K562 (cell line): ENCODE data around the gene ING4. TPM values are rescaled to one million over a fixed set of nuclear protein-coding genes. Genes with fewer than 3 reads are reported as not detected.

Source experiments
- ATAC-seq: fragments of 200-7000 bp; cut with Tn5 transposase; 3 replicates; pipeline ENCODE4 v1.9.1; 2020; ENCODE audit warnings: moderate library complexity
- BruUV-seq: library from RNA; stranded (reverse); fragments of 400-500 nt; replicated peaks from 2 replicates; lab custom pipeline; 2021; lab: Mats Ljungman, UMichigan
- CTCF ChIA-PET: fragments of 300-600 bp; formaldehyde crosslinking; extraction: SDS; loops from one replicate; lab custom pipeline; 2021; ENCODE audit warnings: low intra/inter-chr PET ratio; lab: Yijun Ruan, JAX
- POLR2A ChIA-PET: fragments of 300-600, 350-650 bp; sonication (Branson Sonifier 250); formaldehyde crosslinking; extraction: SDS; loops from one replicate; lab custom pipeline; 2021; ENCODE audit warnings: antibody characterized with exemption, inconsistent platforms; lab: Yijun Ruan, JAX
- DNase-seq, 4 experiments: peaks; one replicate each; pipeline versions ENCODE4 v3.0.0 to v3.0.0-alpha.2; 2011 to 2018; ENCODE audit warnings: low spot score in 3 of 4, mixed read lengths in 3 of 4; ENCODE audit errors: extremely low read depth in 1 of 4
- FAIRE-seq: peaks from 2 replicates; lab custom pipeline; 2011; peaks lifted over from hg19 to GRCh38; lab: Jason Lieb, UNC
- H2AFZ ChIP-seq: 2 replicates; pipeline ENCODE4 v1.6.0; 2011; ENCODE audit warnings: low read depth, low read length, control low read depth, inconsistent platforms
- H3K27ac ChIP-seq: fragments of 200-600 bp; 3 replicates; pipeline ENCODE4 v1.8.0; 2011; ENCODE audit warnings: low read depth, mild to moderate bottlenecking, control low read depth, inconsistent platforms, low read length, moderate library complexity, mixed read lengths; ENCODE audit errors: extremely low read depth
- H3K27me3 ChIP-seq, 2 experiments: fragments of 300-600 bp in 1 of 2; 2 replicates in 1 of 2; 3 replicates in 1 of 2; pipeline versions ENCODE4 v1.6.0 to v1.8.0; 2011; ENCODE audit warnings: inconsistent platforms in 2 of 2, low read length in 2 of 2, mild to moderate bottlenecking in 1 of 2, mixed read lengths in 1 of 2, moderate library complexity in 1 of 2; ENCODE audit not compliant: control insufficient read depth in 2 of 2, insufficient read depth in 2 of 2
- H3K36me3 ChIP-seq: fragments of 300-600 bp; 3 replicates; pipeline ENCODE4 v1.8.0; 2011; ENCODE audit warnings: mild to moderate bottlenecking, low read length, inconsistent platforms; ENCODE audit not compliant: control insufficient read depth, insufficient read depth
- H3K4me1 ChIP-seq, 2 experiments: fragments of 200-600 bp in 1 of 2; replicated peaks in 1 of 2; 2 replicates in 1 of 2; 3 replicates in 1 of 2; pipeline versions ENCODE4 v1.5.1 to v1.8.0; 2011; ENCODE audit warnings: inconsistent platforms in 2 of 2, low read length in 2 of 2, mild to moderate bottlenecking in 1 of 2, mixed read lengths in 1 of 2, moderate library complexity in 1 of 2; ENCODE audit not compliant: control insufficient read depth in 2 of 2, insufficient read depth in 2 of 2
- H3K4me2 ChIP-seq: 2 replicates; pipeline ENCODE4 v1.6.1; 2011; ENCODE audit warnings: low read length, control low read depth, inconsistent platforms, mixed read lengths; ENCODE audit not compliant: insufficient read depth
- H3K4me3 ChIP-seq: fragments of 200-600 bp; sonication (generic), shearing (Covaris generic); 2 replicates; pipeline ENCODE4 v1.5.1; 2016; ENCODE audit warnings: control low read depth, inconsistent platforms
- H3K79me2 ChIP-seq: fragments of 200-600 bp; 3 replicates; pipeline ENCODE4 v1.8.0; 2011; ENCODE audit warnings: low read length, inconsistent platforms; ENCODE audit not compliant: control insufficient read depth, insufficient read depth
- H3K9ac ChIP-seq, 2 experiments: 2 replicates each; pipeline versions ENCODE4 v1.6.0 to v1.6.1; 2011; ENCODE audit warnings: low read depth in 2 of 2, low read length in 2 of 2, control low read depth in 1 of 2, inconsistent platforms in 1 of 2, mild to moderate bottlenecking in 1 of 2, mixed read lengths in 1 of 2; ENCODE audit not compliant: insufficient read depth in 1 of 2
- H3K9me1 ChIP-seq: one replicate; pipeline ENCODE4 v1.6.0; 2011; ENCODE audit warnings: inconsistent platforms, mild to moderate bottlenecking, low read length, moderate library complexity; ENCODE audit not compliant: control insufficient read depth, insufficient read depth
- H3K9me3 ChIP-seq: replicated peaks from 2 replicates; pipeline ENCODE4 v1.5.1; 2011; ENCODE audit warnings: low read depth, low read length, inconsistent platforms; ENCODE audit not compliant: control insufficient read depth, insufficient read depth
- H4K20me1 ChIP-seq: replicated peaks from 2 replicates; pipeline ENCODE4 v1.6.1; 2011; ENCODE audit warnings: low read length, inconsistent platforms, mixed read lengths; ENCODE audit not compliant: control insufficient read depth, insufficient read depth
- CREM ChIP-seq: IDR thresholded peaks from 2 replicates; pipeline ENCODE4 v1.6.1; 2014; ENCODE audit warnings: antibody characterized with exemption, low read depth
- FOXP4 ChIP-seq: sonication (generic); formaldehyde crosslinking; IDR thresholded peaks from 2 replicates; pipeline ENCODE4 v1.8.0; 2022; ENCODE audit warnings: mild to moderate bottlenecking, missing genetic modification reagents, borderline replicate concordance
- HDGF ChIP-seq: fragments of 450-650 bp; IDR thresholded peaks from 2 replicates; pipeline ENCODE4 v1.6.1; 2016
- ID3 ChIP-seq, 2 experiments: fragments of 250-450 bp in 1 of 2; fragments of 450-650 bp in 1 of 2; sonication (Bioruptor Pico) in 1 of 2; IDR thresholded peaks; 2 replicates each; pipeline versions ENCODE4 v1.6.1 to v1.8.0; 2016 to 2021; ENCODE audit warnings: mild to moderate bottlenecking in 2 of 2, moderate library complexity in 2 of 2, missing compliant biosample characterization in 1 of 2, missing genetic modification characterization in 1 of 2
- LCOR ChIP-seq: sonication (generic); formaldehyde crosslinking; IDR thresholded peaks from 2 replicates; pipeline ENCODE4 v1.8.0; 2022; ENCODE audit warnings: mild to moderate bottlenecking, missing genetic modification reagents
- PRDM10 ChIP-seq: fragments of 450-650 bp; IDR thresholded peaks from 2 replicates; pipeline ENCODE4 v1.6.1; 2018; ENCODE audit not compliant: partially characterized antibody
- TSHZ1 ChIP-seq: fragments of 250-450 bp; sonication (Bioruptor Pico); IDR thresholded peaks from 2 replicates; pipeline ENCODE4 v1.4.0; 2020; ENCODE audit warnings: mild to moderate bottlenecking, moderate library complexity
- ZBTB8A ChIP-seq: fragments of 450-650 bp; IDR thresholded peaks from 2 replicates; pipeline ENCODE4 v1.6.1; 2018; ENCODE audit warnings: mild to moderate bottlenecking, moderate library complexity; ENCODE audit not compliant: partially characterized antibody
- WGBS: fragments of 100-300 bp; shearing (Covaris generic); methylation state at CpG from one replicate; pipeline ENCODE4 v1.1.6; 2016; ENCODE audit warnings: low coverage, mixed read lengths; ENCODE audit not compliant: insufficient coverage; ENCODE audit errors: missing lambda C conversion rate; 5-methylcytosine and 5-hydroxymethylcytosine counted together
- in situ Hi-C: fragments of 300-500 bp; cut with MboI; formaldehyde crosslinking; loops from 4 replicates; pipeline ENCODE4 v1.15.0; 2018; ENCODE audit warnings: inconsistent platforms, mixed read lengths
- intact Hi-C: fragments of 100-400 bp; cut with micrococcal nuclease; formaldehyde crosslinking; loops from 2 replicates; pipeline ENCODE4 v1.14.2; 2022
- polyA plus RNA-seq, 8 experiments: library from polyadenylated mRNA; depleted of rRNA in 4 of 8; stranded (reverse) in 5 of 8; unstranded in 3 of 8; fragments of >200 nt; fragmentation: Nextera tagmentation in 2 of 8; fragmentation: Illumina TruSeq in 1 of 8; extraction: Ambion mirVana in 2 of 8; extraction: Trizol in 1 of 8; gene quantifications; 2 replicates each; pipeline versions ENCODE4 v1.2.1 to v1.2.3, GENCODE V29; 2011 to 2014; ENCODE audit warnings: inconsistent platforms in 1 of 8, missing spikeins in 1 of 8
- total RNA-seq, 7 experiments: library from RNA; depleted of rRNA in 6 of 7; stranded (reverse); fragments of >200 nt in 6 of 7; fragmentation: Illumina TruSeq in 2 of 7; extraction: Trizol in 2 of 7; gene quantifications; 2 replicates each; pipeline versions ENCODE4 v1.2.1 to v1.2.3, GENCODE V29; 2011 to 2021; ENCODE audit warnings: low replicate concordance in 1 of 7

Gene ING4
- total and polyA plus RNA-seq, 9 of the 15 experiments (the other 6 are each of a cell fraction or from before 2014, with no cell fraction given): 6.6 to 30.2 (median 15.7) TPM

GRCh38 chr12:6627616-6628015 is 35.3 kb downstream of the ING4 start (continued):
- TF ChIP-seq PRDM10 (peak; percentile 18), HDGF (no peak)

GRCh38 chr12:6626654-6627283 is 36.1 kb downstream of the ING4 start:
- Histone ChIP-seq H3K9ac (peak overlapping the region; percentile 29 to 78; a peak in 3 of 4 replicates), H3K79me2 (peaks cover 27% of the 10 kb centered on the region), H3K9me1 (no peaks in the 10 kb centered on the region), H3K4me3 (peak overlapping the region; percentile 33), H3K36me3 (peaks cover 4% of the 10 kb centered on the region; the same call in 2 of the 3 replicates), H4K20me1 (no peaks in the 10 kb centered on the region), H3K9me3 (no peaks in the 10 kb centered on the region), H3K4me2 (peak overlapping the region; percentile 86), H3K27ac (peak overlapping the region; percentile 75), H3K27me3 (no peaks in the 10 kb centered on the region), H3K4me1 (peaks cover 0 to 21% of the 10 kb centered on the region in 2 experiments; a peak in 3 of 5 replicates), H2AFZ (peak overlapping the region; percentile 78; the same call in 1 of the 2 replicates)
- ATAC-seq (peak; percentile 95), FAIRE-seq (peak; percentile 95), DNase-seq (peak; percentile 56 to 90 (median 68))
- no TSS peak for BruUV-seq
- in situ Hi-C loops (no loop called here), intact Hi-C loops (no loop called here)
- CTCF ChIA-PET: no interaction called here
- POLR2A ChIA-PET: interaction anchor here (0.6 kb wide), 1 partner anchor 9 kb away, joined by 3 read pairs; the partner anchor contains the start of gene LPAR5
- WGBS: 14% methylated on average over 8 of the region's 8 CpGs
- no peak for TF ChIP-seq ID3 (CRISPR knock-in tag; IDR thresholded peaks at IDR 0.05)
- TF ChIP-seq ID3 (tag; IDR thresholded peaks at IDR 0.05): 0 out of 2 replicates have a peak, but pooled peaks have one; percentile 34
- TF ChIP-seq ZBTB8A: no peak
- no peak for TF ChIP-seq LCOR (CRISPR knock-in tag)
- TF ChIP-seq TSHZ1 (CRISPR knock-in tag): no peak
- TF ChIP-seq CREM: peak; percentile 63
- TF ChIP-seq FOXP4 (CRISPR knock-in tag): no peak
